Fibroblast of lung (primary cell): Measurements from ENCODE around the gene ITPKB.

Source experiments
- CTCF ChIP-seq, 2 donors: IDR thresholded peaks in 1 of 2; conservative IDR thresholded peaks in 1 of 2; 1 replicate in 1 of 2; 2 replicates in 1 of 2; pipeline ENCODE4 v1.5.1; 2011 to 2012; ENCODE audit warnings: low read length in 2 of 2, control low read depth in 1 of 2, inconsistent platforms in 1 of 2, low read depth in 1 of 2, mild to moderate bottlenecking in 1 of 2
- EZH2 ChIP-seq: IDR thresholded peaks from 2 replicates; pipeline ENCODE4 v1.5.1; 2012; ENCODE audit warnings: low read length, control low read depth, mild to moderate bottlenecking; ENCODE audit errors: missing control alignments

- TF ChIP-seq CTCF (conservative IDR thresholded peaks at IDR 0.05 in 1 of 2, IDR thresholded peaks at IDR 0.05 in 1 of 2; ENCODE audit: low read depth in 1 of 2, low read length in 2 of 2) (no peak), EZH2 (no peak)
Observed at GRCh38 chr1:226691247-226691646, 47.8 kb downstream of the ITPKB start.
